Smooth muscle cell (in vitro differentiated cells): ENCODE data around the gene H19. TPM values are rescaled to one million over a fixed set of nuclear protein-coding genes. Genes with fewer than 3 reads are reported as not detected.

ENCODE experiments used
- DNase-seq: peaks from one replicate; lab custom pipeline; 2025; ENCODE audit not compliant: unreplicated experiment; lab: John Stamatoyannopoulos, UW
- H2AFZ ChIP-seq: fragments of 200-600 bp; sonication (generic); 2 replicates; pipeline ENCODE4 v1.6.0; 2016; ENCODE audit warnings: antibody characterized with exemption, low read depth, mild to moderate bottlenecking
- H3F3A ChIP-seq: fragments of 200-600 bp; sonication (generic); 2 replicates; pipeline ENCODE4 v1.6.0; 2017; ENCODE audit warnings: antibody characterized with exemption, low read depth
- H3K27ac ChIP-seq: fragments of 200-600 bp; sonication (generic); 2 replicates; pipeline ENCODE4 v1.5.1; 2016; ENCODE audit warnings: low read depth, mild to moderate bottlenecking
- H3K27me3 ChIP-seq: fragments of 200-600 bp; sonication (generic); 2 replicates; pipeline ENCODE4 v1.6.1; 2016; ENCODE audit warnings: low read depth, mild to moderate bottlenecking
- H3K36me3 ChIP-seq: fragments of 200-600 bp; sonication (generic); 2 replicates; pipeline ENCODE4 v1.5.1; 2016; ENCODE audit warnings: low read depth
- H3K4me1 ChIP-seq: fragments of 200-600 bp; sonication (generic); 2 replicates; pipeline ENCODE4 v1.5.1; 2016; ENCODE audit warnings: low read depth
- H3K4me2 ChIP-seq: fragments of 200-600 bp; sonication (generic); 2 replicates; pipeline ENCODE4 v1.6.0; 2016; ENCODE audit warnings: mild to moderate bottlenecking
- H3K4me3 ChIP-seq: fragments of 200-600 bp; sonication (generic); 2 replicates; pipeline ENCODE4 v1.5.1; 2016; ENCODE audit warnings: mild to moderate bottlenecking
- H3K79me2 ChIP-seq: fragments of 200-600 bp; sonication (generic); 2 replicates; pipeline ENCODE4 v1.6.0; 2016; ENCODE audit warnings: low read depth, mild to moderate bottlenecking
- H3K9ac ChIP-seq: fragments of 200-600 bp; sonication (generic); 2 replicates; pipeline ENCODE4 v1.6.0; 2016; ENCODE audit warnings: low read depth
- H3K9me3 ChIP-seq: fragments of 200-600 bp; sonication (generic); replicated peaks from 2 replicates; pipeline ENCODE4 v1.5.1; 2016; ENCODE audit warnings: low read depth
- H4K20me1 ChIP-seq: fragments of 200-600 bp; sonication (generic); 2 replicates; pipeline ENCODE4 v1.6.0; 2016; ENCODE audit warnings: low read depth
- WGBS: methylation state at CpG from one replicate; pipeline ENCODE4 v1.1.7; 2016; ENCODE audit warnings: low lambda C conversion rate; 5-methylcytosine and 5-hydroxymethylcytosine counted together
- polyA plus RNA-seq: library from polyadenylated mRNA; unstranded; fragments of >200 nt; fragmentation: Nextera tagmentation; extraction: Ambion mirVana; gene quantifications from 2 replicates; pipeline ENCODE4 v1.2.1, GENCODE V29; 2016
- total RNA-seq: library from RNA; depleted of rRNA; stranded (reverse); fragments of >200 nt; gene quantifications from 2 replicates; pipeline ENCODE4 v1.2.3, GENCODE V29; 2014
- TF ChIP-seq, protein P1 (sequence below): fragments of 200-600 bp; sonication (generic); IDR thresholded peaks from 2 replicates; pipeline ENCODE4 v1.5.1; 2017; ENCODE audit warnings: borderline replicate concordance, mild to moderate bottlenecking, antibody characterized with exemption; ENCODE audit not compliant: insufficient read depth, poor library complexity, severe bottlenecking

Gene H19
- total and polyA plus RNA-seq, 2 experiments from 2014 or later = 2.6 to 3.3 TPM

DNA sequence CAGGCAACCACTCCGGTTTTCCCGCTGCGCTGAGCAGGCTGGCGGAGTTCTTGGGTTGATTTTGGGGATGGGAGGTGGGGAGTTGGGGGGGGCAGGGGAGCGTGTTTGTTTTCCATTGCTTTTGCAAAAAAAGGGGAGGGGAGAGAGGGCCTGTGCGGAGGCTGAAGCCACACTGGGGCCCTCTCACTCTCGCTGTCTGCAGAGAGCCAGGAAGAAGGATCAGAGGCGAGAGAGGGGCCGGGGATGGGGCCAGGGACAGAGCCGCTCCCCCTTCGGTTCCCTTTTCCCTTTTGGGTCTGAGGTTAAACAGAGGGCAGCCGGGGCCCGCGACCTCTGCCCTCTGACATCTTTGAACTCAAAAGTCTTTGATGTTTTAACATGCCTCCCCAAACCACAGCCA is 17.4 kb upstream of the H19 start:
- no CpG with 5 or more reads among the region's 14 CpGs for WGBS
- Histone ChIP-seq H3K27ac (no peak overlapping the region), H3K79me2 (no peaks in the 10 kb centered on the region), H3K27me3 (no peaks in the 10 kb centered on the region), H4K20me1 (no peaks in the 10 kb centered on the region), H3F3A (no peaks in the 10 kb centered on the region), H3K9ac (no peak overlapping the region), H2AFZ (no peak overlapping the region), H3K4me3 (no peak overlapping the region), H3K4me1 (no peaks in the 10 kb centered on the region), H3K36me3 (no peaks in the 10 kb centered on the region), H3K9me3 (no peaks in the 10 kb centered on the region), H3K4me2 (no peak overlapping the region)
- DNase-seq = no peak
- TF ChIP-seq, protein P1, sequence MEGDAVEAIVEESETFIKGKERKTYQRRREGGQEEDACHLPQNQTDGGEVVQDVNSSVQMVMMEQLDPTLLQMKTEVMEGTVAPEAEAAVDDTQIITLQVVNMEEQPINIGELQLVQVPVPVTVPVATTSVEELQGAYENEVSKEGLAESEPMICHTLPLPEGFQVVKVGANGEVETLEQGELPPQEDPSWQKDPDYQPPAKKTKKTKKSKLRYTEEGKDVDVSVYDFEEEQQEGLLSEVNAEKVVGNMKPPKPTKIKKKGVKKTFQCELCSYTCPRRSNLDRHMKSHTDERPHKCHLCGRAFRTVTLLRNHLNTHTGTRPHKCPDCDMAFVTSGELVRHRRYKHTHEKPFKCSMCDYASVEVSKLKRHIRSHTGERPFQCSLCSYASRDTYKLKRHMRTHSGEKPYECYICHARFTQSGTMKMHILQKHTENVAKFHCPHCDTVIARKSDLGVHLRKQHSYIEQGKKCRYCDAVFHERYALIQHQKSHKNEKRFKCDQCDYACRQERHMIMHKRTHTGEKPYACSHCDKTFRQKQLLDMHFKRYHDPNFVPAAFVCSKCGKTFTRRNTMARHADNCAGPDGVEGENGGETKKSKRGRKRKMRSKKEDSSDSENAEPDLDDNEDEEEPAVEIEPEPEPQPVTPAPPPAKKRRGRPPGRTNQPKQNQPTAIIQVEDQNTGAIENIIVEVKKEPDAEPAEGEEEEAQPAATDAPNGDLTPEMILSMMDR = no peak

DNA sequence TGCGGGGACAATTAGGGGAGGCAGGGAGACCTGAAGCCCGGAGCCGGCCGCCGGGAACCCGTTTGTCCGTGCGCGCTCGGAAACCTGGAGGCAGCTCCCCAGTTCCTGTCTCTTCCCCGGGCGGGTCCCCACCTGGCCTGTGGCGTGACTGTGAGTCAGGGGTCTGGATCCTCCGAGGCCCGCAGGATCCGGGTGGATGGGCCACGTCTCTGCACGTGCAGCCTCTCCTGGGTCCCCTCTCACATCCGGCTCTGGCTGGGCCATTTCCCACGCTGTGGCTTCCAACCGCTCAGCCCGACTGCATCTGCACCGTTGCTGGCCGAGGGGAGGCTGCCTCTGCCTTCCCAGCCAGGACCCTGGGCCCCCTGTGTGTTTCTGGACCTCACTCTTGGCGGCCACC is 14.8 kb upstream of the H19 start:
- no CpG with 5 or more reads among the region's 25 CpGs for WGBS
- H3K27ac ChIP-seq = no peak overlapping the region
- no peaks in the 10 kb centered on the region for H3F3A ChIP-seq
- H3K4me1 ChIP-seq = no peaks in the 10 kb centered on the region
- H2AFZ ChIP-seq = no peak overlapping the region
- no peak overlapping the region for H3K4me2 ChIP-seq
- H3K4me3 ChIP-seq = no peak overlapping the region
- no peaks in the 10 kb centered on the region for H4K20me1 ChIP-seq
- no peaks in the 10 kb centered on the region for H3K79me2 ChIP-seq
- H3K36me3 ChIP-seq = no peaks in the 10 kb centered on the region
- no peak overlapping the region for H3K9ac ChIP-seq
- H3K9me3 ChIP-seq = no peaks in the 10 kb centered on the region
- TF ChIP-seq, protein P1 = no peak
- no peak for DNase-seq
- no peaks in the 10 kb centered on the region for H3K27me3 ChIP-seq

DNA sequence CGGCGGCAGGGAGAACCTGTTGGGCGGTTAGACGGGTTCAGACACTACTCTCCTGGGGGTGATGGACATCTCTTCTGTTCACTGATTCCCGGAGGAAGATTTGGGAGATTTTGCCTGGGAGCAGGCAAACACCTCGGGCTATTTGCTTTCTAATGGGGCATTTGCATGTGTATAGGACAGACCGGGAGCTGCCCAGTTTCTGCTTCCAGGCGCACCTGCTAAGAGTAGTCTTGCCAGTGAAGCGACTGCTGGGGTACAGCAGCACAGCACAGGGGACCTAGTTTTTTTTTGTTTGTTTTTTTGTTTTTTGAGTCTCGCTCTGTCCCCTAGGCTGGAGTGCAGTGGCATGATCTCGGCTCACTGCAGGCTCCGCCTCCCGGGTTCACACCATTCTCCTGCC is 6.8 kb upstream of the H19 start:
- H3K27ac ChIP-seq = no peak overlapping the region
- no peak overlapping the region for H2AFZ ChIP-seq
- no peaks in the 10 kb centered on the region for H3F3A ChIP-seq
- no peak overlapping the region for H3K4me3 ChIP-seq
- no peaks in the 10 kb centered on the region for H3K27me3 ChIP-seq
- H3K79me2 ChIP-seq = no peaks in the 10 kb centered on the region
- TF ChIP-seq, protein P1 = no peak
- H3K4me2 ChIP-seq = no peak overlapping the region
- no peaks in the 10 kb centered on the region for H3K4me1 ChIP-seq
- H3K9ac ChIP-seq = no peak overlapping the region
- H4K20me1 ChIP-seq = no peaks in the 10 kb centered on the region
- no CpG with 5 or more reads among the region's 13 CpGs for whole genome bisulfite sequencing
- H3K9me3 ChIP-seq = no peaks in the 10 kb centered on the region
- H3K36me3 ChIP-seq = no peaks in the 10 kb centered on the region
- no peak for DNase-seq

DNA sequence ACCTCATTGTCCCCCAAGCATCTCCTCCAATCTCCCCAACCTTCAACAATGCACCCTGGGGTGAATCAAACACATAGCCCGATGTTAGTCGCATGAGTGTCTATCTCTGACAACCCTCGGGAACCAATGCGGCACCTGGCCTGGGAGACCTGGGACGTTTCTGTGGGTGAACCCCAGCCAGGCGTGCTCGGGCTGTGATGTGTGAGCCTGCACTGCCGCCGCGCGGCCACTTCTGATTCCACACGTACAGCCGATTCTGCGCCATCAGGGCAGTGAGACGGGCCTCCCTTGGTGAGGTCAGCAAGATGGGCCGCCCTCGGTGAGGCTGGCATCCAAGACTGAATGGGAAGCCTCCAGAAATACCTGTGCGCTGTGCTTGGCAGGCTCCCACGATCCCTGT is 5.2 kb upstream of the H19 start:
- no peak overlapping the region for H3K27ac ChIP-seq
- no peaks in the 10 kb centered on the region for H3F3A ChIP-seq
- no peaks in the 10 kb centered on the region for H3K4me1 ChIP-seq
- H3K27me3 ChIP-seq = no peaks in the 10 kb centered on the region
- H2AFZ ChIP-seq = no peak overlapping the region
- no CpG with 5 or more reads among the region's 19 CpGs for WGBS
- no peaks in the 10 kb centered on the region for H3K36me3 ChIP-seq
- no peak for DNase-seq
- no peak overlapping the region for H3K4me2 ChIP-seq
- H3K79me2 ChIP-seq = no peaks in the 10 kb centered on the region
- TF ChIP-seq, protein P1 = no peak
- no peaks in the 10 kb centered on the region for H3K9me3 ChIP-seq
- no peak overlapping the region for H3K4me3 ChIP-seq
- H3K9ac ChIP-seq = no peak overlapping the region
- no peaks in the 10 kb centered on the region for H4K20me1 ChIP-seq
